GM10266 (cell line): Measurements from ENCODE around the gene SQSTM1.
"Not testable (repeated sequence)": the region's sequence is repeated elsewhere in the genome, so short reads cannot be mapped to it uniquely, and the experiment has no call there.

Experiments
- DNase-seq: peaks from one replicate; pipeline ENCODE4 v3.0.0; 2012; ENCODE audit errors: extremely low spot score
- TF ChIP-seq, protein P1 (sequence below): IDR thresholded peaks from 2 replicates; pipeline ENCODE4 v1.5.1; 2012; ENCODE audit warnings: mild to moderate bottlenecking, low read depth; ENCODE audit not compliant: control insufficient read depth, insufficient read depth; ENCODE audit errors: missing control alignments

Gene SQSTM1

DNA sequence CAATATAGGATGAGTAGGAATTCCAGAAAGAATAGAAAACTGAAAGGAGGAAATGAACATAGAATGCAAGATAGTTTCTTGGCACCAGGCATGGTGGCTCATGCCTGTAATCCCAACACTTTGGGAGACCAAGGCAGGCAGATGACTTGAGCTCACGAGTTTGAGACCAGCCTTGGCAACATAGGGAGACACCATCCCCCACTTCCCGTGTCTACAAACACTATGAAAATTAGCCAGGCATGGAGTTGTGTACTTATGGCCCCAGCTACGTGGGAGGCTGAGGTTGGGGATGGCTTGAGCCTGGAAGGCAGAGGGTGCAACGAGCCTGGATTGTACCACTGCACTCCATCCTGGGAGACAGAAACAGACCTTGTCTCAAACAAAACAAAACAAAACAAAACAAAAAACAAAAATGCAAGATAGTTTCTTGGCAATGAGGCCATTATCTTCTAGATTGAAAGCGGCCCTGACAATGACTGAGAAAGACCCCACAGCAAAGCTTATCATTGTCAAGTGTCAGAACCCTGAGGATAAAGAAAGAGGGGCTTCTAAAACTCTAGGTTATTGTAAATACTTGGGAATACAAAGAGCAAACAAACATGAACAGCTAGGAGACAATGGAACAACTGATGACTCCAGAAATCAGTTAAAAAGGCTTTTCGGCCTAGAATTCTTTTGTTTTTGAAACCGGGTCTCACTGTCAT lies 9.2 kb downstream of the SQSTM1 start:
- no peak for DNase-seq
- TF ChIP-seq, protein P1, sequence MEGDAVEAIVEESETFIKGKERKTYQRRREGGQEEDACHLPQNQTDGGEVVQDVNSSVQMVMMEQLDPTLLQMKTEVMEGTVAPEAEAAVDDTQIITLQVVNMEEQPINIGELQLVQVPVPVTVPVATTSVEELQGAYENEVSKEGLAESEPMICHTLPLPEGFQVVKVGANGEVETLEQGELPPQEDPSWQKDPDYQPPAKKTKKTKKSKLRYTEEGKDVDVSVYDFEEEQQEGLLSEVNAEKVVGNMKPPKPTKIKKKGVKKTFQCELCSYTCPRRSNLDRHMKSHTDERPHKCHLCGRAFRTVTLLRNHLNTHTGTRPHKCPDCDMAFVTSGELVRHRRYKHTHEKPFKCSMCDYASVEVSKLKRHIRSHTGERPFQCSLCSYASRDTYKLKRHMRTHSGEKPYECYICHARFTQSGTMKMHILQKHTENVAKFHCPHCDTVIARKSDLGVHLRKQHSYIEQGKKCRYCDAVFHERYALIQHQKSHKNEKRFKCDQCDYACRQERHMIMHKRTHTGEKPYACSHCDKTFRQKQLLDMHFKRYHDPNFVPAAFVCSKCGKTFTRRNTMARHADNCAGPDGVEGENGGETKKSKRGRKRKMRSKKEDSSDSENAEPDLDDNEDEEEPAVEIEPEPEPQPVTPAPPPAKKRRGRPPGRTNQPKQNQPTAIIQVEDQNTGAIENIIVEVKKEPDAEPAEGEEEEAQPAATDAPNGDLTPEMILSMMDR, result no peak

- DNase-seq, result no peak
- TF ChIP-seq, protein P1, result no peak
Measured at GRCh38 chr5:179830818-179831468, 10.2 kb downstream of the SQSTM1 start.

- TF ChIP-seq, protein P1, result no peak
- no peak for DNase-seq
Measured at GRCh38 chr5:179832039-179832745, 11.5 kb downstream of the SQSTM1 start.

DNA sequence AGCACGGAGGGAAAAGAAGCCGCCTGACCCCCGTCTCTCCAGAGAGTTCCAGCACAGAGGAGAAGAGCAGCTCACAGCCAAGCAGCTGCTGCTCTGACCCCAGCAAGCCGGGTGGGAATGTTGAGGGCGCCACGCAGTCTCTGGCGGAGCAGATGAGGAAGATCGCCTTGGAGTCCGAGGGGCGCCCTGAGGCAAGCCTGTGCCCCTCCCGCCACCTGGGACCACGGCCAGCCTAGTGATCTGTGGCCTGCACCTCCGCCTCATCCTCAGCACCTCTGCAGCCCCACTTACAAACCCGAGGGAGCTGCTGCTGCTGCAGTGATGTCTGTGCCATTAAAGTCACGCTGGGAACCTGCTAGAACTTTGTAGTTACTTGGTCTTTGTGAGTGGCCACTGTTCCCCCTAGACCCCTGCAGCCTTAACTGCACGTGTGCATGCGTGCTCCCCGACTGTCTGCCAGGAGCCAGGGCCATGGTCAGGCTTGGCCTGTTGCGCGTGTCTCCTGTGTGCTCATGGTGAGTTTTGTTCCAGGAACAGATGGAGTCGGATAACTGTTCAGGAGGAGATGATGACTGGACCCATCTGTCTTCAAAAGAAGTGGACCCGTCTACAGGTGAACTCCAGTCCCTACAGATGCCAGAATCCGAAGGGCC lies 12.5 kb downstream of the SQSTM1 start:
- TF ChIP-seq, protein P1, result no peak
- no peak for DNase-seq

DNA sequence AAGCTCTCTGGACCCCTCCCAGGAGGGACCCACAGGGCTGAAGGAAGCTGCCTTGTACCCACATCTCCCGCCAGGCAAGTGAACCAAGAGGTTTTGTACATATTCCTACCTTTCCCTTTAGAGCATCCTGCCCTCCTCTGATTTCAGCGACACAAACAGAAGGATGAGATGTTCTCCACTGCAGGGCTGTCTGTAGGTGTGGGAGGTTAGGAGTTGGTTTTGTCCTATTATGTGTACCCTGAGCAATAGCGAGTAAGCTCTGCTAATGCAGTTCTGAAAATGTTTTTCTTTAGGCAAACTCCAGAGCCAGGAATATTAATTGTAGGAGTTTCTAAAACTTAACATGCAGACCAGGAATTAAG lies 13.0 kb downstream of the SQSTM1 start:
- no peak for DNase-seq
- TF ChIP-seq, protein P1, result no peak

DNA sequence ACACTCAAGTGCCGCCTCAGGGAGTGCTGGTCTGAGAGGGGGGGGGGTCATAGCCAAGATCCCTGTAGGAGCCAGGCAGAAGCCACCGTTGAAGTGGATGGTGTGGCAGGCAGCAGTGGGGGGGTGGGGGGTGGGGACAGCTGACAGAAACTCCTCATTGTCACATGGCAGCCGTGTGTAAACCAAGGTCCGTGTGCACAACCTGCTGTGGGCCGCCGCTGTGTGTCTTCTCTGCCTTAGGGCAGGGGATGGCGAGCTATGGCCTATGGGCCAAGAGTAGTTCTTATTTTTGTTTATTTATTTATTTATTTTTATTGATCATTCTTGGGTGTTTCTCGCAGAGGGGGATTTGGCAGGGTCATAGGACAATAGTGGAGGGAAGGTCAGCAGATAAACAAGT lies 13.4 kb downstream of the SQSTM1 start:
- no peak for DNase-seq
- TF ChIP-seq, protein P1, result no peak

- not testable (repeated sequence) for DNase-seq
Measured at GRCh38 chr5:179834871-179835270, 14.2 kb downstream of the SQSTM1 start.
